GM23338 (cell line): ENCODE data around the gene WNT8A. TPM values are rescaled to one million over a fixed set of nuclear protein-coding genes. Genes with fewer than 3 reads are reported as not detected.

Source experiments
- ATAC-seq: fragments of 200-7000 bp; cut with Tn5 transposase; 3 replicates; pipeline ENCODE4 v1.9.1; 2020
- DNase-seq: peaks from one replicate; pipeline ENCODE4 v3.0.0-alpha.2; 2015; ENCODE audit warnings: low spot score
- H2AFZ ChIP-seq: fragments of 200-600 bp; sonication (generic); 2 replicates; pipeline ENCODE4 v1.8.0; 2016; ENCODE audit warnings: antibody characterized with exemption, mild to moderate bottlenecking, moderate library complexity
- H3F3A ChIP-seq: fragments of 200-600 bp; sonication (generic); replicated peaks from 2 replicates; pipeline ENCODE4 v1.8.0; 2017; ENCODE audit warnings: antibody characterized with exemption, mixed run types, low read depth
- H3K27ac ChIP-seq: fragments of 200-600 bp; sonication (generic); 2 replicates; pipeline ENCODE4 v1.6.1; 2016; ENCODE audit warnings: low read depth
- H3K27me3 ChIP-seq: fragments of 200-600 bp; sonication (generic); 2 replicates; pipeline ENCODE4 v1.8.0; 2016; ENCODE audit warnings: mild to moderate bottlenecking, mixed run types, moderate library complexity; ENCODE audit not compliant: insufficient read depth
- H3K36me3 ChIP-seq: fragments of 200-600 bp; sonication (generic); 2 replicates; pipeline ENCODE4 v1.8.0; 2016; ENCODE audit warnings: mild to moderate bottlenecking; ENCODE audit not compliant: insufficient read depth
- H3K4me1 ChIP-seq: fragments of 200-600 bp; sonication (generic); 2 replicates; pipeline ENCODE4 v1.8.0; 2016; ENCODE audit warnings: mild to moderate bottlenecking, moderate library complexity; ENCODE audit not compliant: insufficient read depth
- H3K4me2 ChIP-seq: fragments of 200-600 bp; sonication (generic); 2 replicates; pipeline ENCODE4 v1.7.1; 2017; ENCODE audit warnings: mixed run types
- H3K4me3 ChIP-seq: fragments of 200-600 bp; sonication (generic); 2 replicates; pipeline ENCODE4 v1.6.1; 2016; ENCODE audit warnings: mixed run types
- H3K79me2 ChIP-seq: fragments of 200-600 bp; sonication (generic); replicated peaks from 2 replicates; pipeline ENCODE4 v1.8.0; 2017; ENCODE audit warnings: mild to moderate bottlenecking; ENCODE audit not compliant: insufficient read depth
- H3K9me2 ChIP-seq: fragments of 200-600 bp; sonication (generic); 2 replicates; pipeline ENCODE4 v1.8.0; 2017; ENCODE audit not compliant: insufficient read depth
- H4K20me1 ChIP-seq: fragments of 200-600 bp; sonication (generic); replicated peaks from 2 replicates; pipeline ENCODE4 v1.8.0; 2017; ENCODE audit warnings: mild to moderate bottlenecking; ENCODE audit not compliant: insufficient read depth
- H3K27ac Mint-ChIP-seq: 2 replicates; pipeline ENCODE4 v1.8.0; 2020; ENCODE audit warnings: inconsistent platforms, mild to moderate bottlenecking, moderate library complexity, mixed read lengths
- H3K27me3 Mint-ChIP-seq: 3 replicates; pipeline ENCODE4 v1.8.0; 2022; ENCODE audit warnings: low read depth, mild to moderate bottlenecking, moderate library complexity, mixed read lengths, inconsistent platforms; ENCODE audit not compliant: insufficient read depth, poor library complexity
- H3K36me3 Mint-ChIP-seq: 3 replicates; pipeline ENCODE4 v1.8.0; 2021; ENCODE audit warnings: low read depth, mild to moderate bottlenecking, inconsistent platforms, moderate library complexity, mixed read lengths
- H3K4me1 Mint-ChIP-seq: 3 replicates; pipeline ENCODE4 v1.8.0; 2020; ENCODE audit warnings: mild to moderate bottlenecking, inconsistent platforms, mixed read lengths
- H3K4me3 Mint-ChIP-seq: 3 replicates; pipeline ENCODE4 v1.8.0; 2021; ENCODE audit warnings: moderate library complexity, mild to moderate bottlenecking, inconsistent platforms, mixed read lengths
- H3K9me3 Mint-ChIP-seq: 3 replicates; pipeline ENCODE4 v1.8.0; 2020; ENCODE audit warnings: moderate library complexity, mild to moderate bottlenecking, inconsistent platforms, mixed read lengths
- CREB1 ChIP-seq: fragments of 250-450 bp; sonication (Bioruptor Pico); IDR thresholded peaks from 2 replicates; pipeline ENCODE4 v1.5.0; 2020; ENCODE audit warnings: low read depth, mild to moderate bottlenecking, moderate library complexity
- EZH2 ChIP-seq: fragments of 200-600 bp; sonication (generic); IDR thresholded peaks from one replicate; pipeline ENCODE4 v1.8.0; 2017; ENCODE audit warnings: antibody characterized with exemption, mild to moderate bottlenecking, low read depth; ENCODE audit not compliant: unreplicated experiment
- EZH2phosphoT487 ChIP-seq: fragments of 200-600 bp; sonication (generic); IDR thresholded peaks from one replicate; pipeline ENCODE4 v1.8.1; 2018; ENCODE audit warnings: antibody characterized with exemption; ENCODE audit not compliant: unreplicated experiment
- POLR2AphosphoS5 ChIP-seq: IDR thresholded peaks from 2 replicates; pipeline ENCODE4 v1.6.1; 2016; ENCODE audit warnings: antibody characterized with exemption, low read depth
- ZNF114 ChIP-seq: fragments of 250-450 bp; sonication (Bioruptor Pico); IDR thresholded peaks from 2 replicates; pipeline ENCODE4 v1.5.0; 2020; ENCODE audit warnings: mild to moderate bottlenecking, moderate library complexity
- polyA plus RNA-seq: library from polyadenylated mRNA; unstranded; fragments of >200 nt; fragmentation: Nextera tagmentation; extraction: Ambion mirVana; gene quantifications from 2 replicates; pipeline ENCODE4 v1.2.1, GENCODE V29; 2016
- total RNA-seq: library from RNA; depleted of rRNA; stranded (reverse); fragments of >200 nt; shearing (Covaris generic); gene quantifications from 2 replicates; pipeline ENCODE4 v1.2.3, GENCODE V29; 2014
- TF ChIP-seq, protein P1 (sequence below), 2 experiments: fragments of 200-600 bp in 1 of 2; sonication (generic) in 1 of 2; conservative IDR thresholded peaks; 2 replicates each; pipeline versions ENCODE4 v1.5.1 to v1.6.1; 2016 to 2017; ENCODE audit warnings: antibody characterized with exemption in 2 of 2, low read depth in 2 of 2, mild to moderate bottlenecking in 2 of 2, moderate library complexity in 1 of 2
- TF ChIP-seq, protein P2 (sequence below): IDR thresholded peaks from 2 replicates; pipeline ENCODE4 v1.6.1; 2016; ENCODE audit warnings: antibody characterized with exemption

WNT8A gene
- total and polyA plus RNA-seq, 2 experiments from 2014 or later, result not detected

DNA sequence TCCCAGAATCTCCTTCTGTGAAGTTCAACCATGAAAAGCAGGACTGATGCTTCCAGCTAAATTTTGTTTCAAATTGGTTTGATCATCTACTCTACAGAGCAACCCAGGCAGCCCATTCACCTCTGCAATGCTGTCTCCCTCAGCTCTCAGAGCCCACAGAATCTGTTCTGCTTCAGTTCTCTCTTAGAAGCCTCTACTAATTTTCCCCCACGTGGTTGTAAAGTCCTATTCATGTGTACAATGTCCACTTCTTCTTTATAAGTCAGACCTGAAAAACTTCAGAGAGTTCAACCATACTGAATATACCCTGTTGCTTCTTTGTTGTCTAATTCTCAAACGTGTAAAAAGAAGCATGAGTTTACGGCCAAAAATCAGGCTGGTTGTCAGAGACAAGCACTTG is 29.6 kb upstream of the WNT8A start (continued):
- TF ChIP-seq, protein P1, sequence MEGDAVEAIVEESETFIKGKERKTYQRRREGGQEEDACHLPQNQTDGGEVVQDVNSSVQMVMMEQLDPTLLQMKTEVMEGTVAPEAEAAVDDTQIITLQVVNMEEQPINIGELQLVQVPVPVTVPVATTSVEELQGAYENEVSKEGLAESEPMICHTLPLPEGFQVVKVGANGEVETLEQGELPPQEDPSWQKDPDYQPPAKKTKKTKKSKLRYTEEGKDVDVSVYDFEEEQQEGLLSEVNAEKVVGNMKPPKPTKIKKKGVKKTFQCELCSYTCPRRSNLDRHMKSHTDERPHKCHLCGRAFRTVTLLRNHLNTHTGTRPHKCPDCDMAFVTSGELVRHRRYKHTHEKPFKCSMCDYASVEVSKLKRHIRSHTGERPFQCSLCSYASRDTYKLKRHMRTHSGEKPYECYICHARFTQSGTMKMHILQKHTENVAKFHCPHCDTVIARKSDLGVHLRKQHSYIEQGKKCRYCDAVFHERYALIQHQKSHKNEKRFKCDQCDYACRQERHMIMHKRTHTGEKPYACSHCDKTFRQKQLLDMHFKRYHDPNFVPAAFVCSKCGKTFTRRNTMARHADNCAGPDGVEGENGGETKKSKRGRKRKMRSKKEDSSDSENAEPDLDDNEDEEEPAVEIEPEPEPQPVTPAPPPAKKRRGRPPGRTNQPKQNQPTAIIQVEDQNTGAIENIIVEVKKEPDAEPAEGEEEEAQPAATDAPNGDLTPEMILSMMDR (conservative IDR thresholded peaks at IDR 0.05; ENCODE audit: low read depth in 2 of 2), result no peak
- TF ChIP-seq EZH2, result no peak
- no peak for TF ChIP-seq ZNF114 (CRISPR knock-in tag)
- no peak for TF ChIP-seq EZH2phosphoT487

DNA sequence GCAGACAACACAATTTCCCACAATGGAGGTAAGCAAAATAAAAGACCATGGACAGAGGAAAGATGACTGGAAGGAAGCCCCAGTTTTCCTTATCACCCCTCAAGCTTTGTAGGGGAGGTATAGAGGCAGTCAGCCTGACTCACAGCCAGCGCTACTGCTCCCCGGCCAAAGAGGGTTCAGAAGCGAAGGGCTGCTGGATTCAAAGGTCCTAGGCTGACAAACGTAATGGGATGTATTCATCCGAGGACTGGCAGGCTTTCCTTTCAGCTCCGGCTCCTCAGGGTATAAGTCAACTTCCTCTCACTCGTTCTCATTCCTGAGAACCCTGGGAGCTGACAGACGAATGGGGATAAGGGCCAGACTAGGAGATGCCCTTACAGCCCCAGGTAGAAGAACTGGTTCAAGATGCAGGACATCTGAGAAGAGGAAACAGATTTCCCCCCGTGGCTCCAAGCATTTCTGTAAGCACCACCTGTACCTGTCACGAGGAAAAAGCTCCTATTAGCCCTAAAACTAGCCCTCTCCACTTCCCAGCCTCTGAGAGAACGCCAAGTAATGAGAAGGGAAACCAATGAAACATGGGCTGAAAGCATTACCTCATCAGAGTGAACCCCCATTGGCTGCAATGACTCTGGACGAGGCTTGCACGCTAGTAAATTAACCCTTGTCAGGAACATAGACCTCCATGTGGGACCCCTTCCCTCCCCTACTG is 28.8 kb upstream of the WNT8A start:
- Mint-ChIP-seq H3K27ac (no peak overlapping the region), H3K4me3 (peak overlapping the region; percentile 56), H3K36me3 (no peaks in the 10 kb centered on the region), H3K27me3 (peaks cover 2% of the 10 kb centered on the region), H3K9me3 (no peaks in the 10 kb centered on the region), H3K4me1 (no peaks in the 10 kb centered on the region)
- Histone ChIP-seq H3K4me2 (no peak overlapping the region), H3K9me2 (no peaks in the 10 kb centered on the region), H3K4me3 (no peak overlapping the region), H3K4me1 (peaks cover 6% of the 10 kb centered on the region; the same call in 1 of the 2 replicates), H2AFZ (peak overlapping the region; percentile 61), H3K27ac (no peak overlapping the region), H3K79me2 (no peaks in the 10 kb centered on the region), H4K20me1 (no peaks in the 10 kb centered on the region), H3K27me3 (no peaks in the 10 kb centered on the region), H3K36me3 (no peaks in the 10 kb centered on the region), H3F3A (no peaks in the 10 kb centered on the region)
- TF ChIP-seq, protein P1 (conservative IDR thresholded peaks at IDR 0.05; ENCODE audit: low read depth in 2 of 2), result no peak
- TF ChIP-seq CREB1 (CRISPR knock-in tag), result 0 out of 2 replicates have a peak, but pooled peaks have one; percentile 8
- DNase-seq (peak; percentile 56), ATAC-seq (peak; percentile 94)

DNA sequence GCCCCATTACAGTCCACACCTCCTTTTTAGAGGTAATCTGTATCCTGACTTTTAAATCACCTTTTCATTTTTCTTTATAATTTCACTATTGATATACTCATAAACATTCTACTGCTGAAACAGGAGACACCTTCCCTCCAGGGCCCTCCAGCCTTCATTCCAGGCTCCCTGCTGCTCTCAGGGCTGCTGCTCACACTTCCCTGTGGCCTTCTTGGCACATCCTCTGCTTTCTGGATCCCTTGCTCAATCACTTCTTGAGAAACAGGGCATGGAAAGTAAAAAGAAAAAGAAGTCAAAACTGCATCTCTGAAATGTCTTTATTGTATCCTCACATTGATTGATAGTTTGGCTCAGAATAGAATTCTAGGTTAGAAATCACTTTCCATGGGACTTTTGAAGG is 19.3 kb upstream of the WNT8A start:
- H3K79me2 ChIP-seq, result no peaks in the 10 kb centered on the region
- H3F3A ChIP-seq, result no peaks in the 10 kb centered on the region
- no peak overlapping the region for H3K27ac ChIP-seq
- Mint-ChIP-seq H3K4me3 (no peak overlapping the region), H3K9me3 (peaks cover 3% of the 10 kb centered on the region; the same call in 2 of the 3 replicates), H3K36me3 (no peaks in the 10 kb centered on the region; the same call in 2 of the 3 replicates), H3K4me1 (peaks cover 6% of the 10 kb centered on the region), H3K27me3 (no peaks in the 10 kb centered on the region), H3K27ac (no peak overlapping the region)
- no peaks in the 10 kb centered on the region for H4K20me1 ChIP-seq
- DNase-seq, result no peak
- H2AFZ ChIP-seq, result no peak overlapping the region
- no peaks in the 10 kb centered on the region for H3K4me1 ChIP-seq
- no peaks in the 10 kb centered on the region for H3K27me3 ChIP-seq
- H3K9me2 ChIP-seq, result no peaks in the 10 kb centered on the region
- ATAC-seq, result peak; percentile 34; the same call in 2 of the 3 replicates
- H3K4me2 ChIP-seq, result no peak overlapping the region
- H3K4me3 ChIP-seq, result no peak overlapping the region
- H3K36me3 ChIP-seq, result no peaks in the 10 kb centered on the region
- TF ChIP-seq, protein P2, sequence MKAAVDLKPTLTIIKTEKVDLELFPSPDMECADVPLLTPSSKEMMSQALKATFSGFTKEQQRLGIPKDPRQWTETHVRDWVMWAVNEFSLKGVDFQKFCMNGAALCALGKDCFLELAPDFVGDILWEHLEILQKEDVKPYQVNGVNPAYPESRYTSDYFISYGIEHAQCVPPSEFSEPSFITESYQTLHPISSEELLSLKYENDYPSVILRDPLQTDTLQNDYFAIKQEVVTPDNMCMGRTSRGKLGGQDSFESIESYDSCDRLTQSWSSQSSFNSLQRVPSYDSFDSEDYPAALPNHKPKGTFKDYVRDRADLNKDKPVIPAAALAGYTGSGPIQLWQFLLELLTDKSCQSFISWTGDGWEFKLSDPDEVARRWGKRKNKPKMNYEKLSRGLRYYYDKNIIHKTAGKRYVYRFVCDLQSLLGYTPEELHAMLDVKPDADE, result no peak
- TF ChIP-seq POLR2AphosphoS5, result no peak
